ENCODE data around the gene SERAC1. TPM values are rescaled to one million over a fixed set of nuclear protein-coding genes. Genes with fewer than 3 reads are reported as not detected.
"Not testable (repeated sequence)": the region's sequence is repeated elsewhere in the genome, so short reads cannot be mapped to it uniquely, and the experiment has no call there.

The SERAC1 gene
- total RNA-seq, 1 donor from 2014 or later, result 6.5 TPM

DNA sequence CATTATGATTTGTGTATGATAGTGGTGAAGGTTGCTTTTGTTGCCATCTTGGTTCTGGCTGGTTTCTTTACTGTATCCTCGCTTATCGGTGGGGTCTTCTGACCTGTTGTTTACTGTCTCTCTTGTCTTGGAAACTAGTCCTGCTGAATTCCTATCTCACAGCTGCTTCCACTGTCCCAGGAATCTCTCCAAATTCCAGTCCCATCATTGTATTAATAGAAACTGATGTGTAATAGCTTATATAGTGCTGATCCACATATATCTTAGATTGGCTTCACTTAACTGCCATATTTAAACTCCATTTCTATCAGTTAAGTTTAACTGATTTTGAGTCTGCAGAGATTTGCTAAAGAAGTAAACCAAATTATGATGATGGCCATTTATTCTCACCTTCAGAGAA, 6.0 kb upstream of the SERAC1 start:
- DNase-seq, result no peak

DNA sequence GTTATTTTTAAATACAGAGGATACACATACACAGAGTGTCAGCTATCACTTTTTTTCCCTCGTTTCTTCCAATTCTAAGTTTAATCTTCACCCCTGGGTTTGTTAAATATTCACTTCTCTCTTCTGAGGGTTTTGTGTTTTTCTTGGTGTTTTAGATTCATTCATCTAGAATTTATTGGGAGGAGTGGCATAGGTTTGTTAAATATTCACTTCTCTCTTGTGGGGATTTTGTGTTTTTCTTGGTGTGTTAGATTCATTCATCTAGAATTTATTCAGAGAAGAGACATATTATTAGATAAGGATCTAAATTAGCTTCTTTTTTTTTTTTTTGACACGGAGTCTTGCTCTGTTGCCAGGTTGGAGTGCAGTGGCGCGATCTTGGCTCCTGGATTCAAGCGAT, 3.9 kb upstream of the SERAC1 start:
- no peak for DNase-seq

DNA sequence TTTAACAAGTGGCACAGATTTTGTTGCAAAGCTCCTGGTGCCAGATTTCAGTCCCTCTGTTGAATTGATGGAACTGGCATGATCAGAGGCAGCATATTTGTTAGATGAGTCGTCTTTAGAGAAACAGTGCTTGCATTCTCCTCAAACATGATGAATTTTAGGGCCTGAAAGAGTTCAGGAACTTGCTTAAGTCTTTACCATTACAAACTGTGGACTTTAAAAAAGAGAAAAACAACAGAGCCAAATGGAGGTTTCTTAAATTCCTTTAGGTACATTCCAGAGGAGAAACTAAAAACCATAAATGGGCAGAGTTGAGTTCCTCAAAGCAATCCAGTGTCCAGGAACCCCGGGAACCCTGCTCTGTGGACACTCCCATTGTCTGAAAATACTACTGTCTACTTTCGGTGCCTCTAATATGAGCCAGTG, 2.6 kb upstream of the SERAC1 start:
- no peak for DNase-seq

DNA sequence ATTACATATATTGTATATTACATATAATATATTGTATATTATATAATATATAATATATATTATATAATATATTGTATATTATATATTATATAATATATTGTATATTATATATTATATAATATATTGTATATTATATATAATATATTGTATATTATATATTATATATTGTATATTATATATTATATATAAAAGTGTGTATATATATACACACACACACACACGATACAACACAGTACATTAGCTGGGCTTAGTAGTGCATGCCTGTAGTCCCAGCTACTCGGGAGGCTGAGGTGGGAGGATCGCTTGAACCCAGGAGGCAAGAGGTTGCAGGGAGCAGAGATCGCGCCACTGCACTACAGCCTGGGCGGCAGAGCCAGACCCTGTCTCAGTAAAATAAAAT, 1.6 kb upstream of the SERAC1 start:
- not testable (repeated sequence) for DNase-seq

DNA sequence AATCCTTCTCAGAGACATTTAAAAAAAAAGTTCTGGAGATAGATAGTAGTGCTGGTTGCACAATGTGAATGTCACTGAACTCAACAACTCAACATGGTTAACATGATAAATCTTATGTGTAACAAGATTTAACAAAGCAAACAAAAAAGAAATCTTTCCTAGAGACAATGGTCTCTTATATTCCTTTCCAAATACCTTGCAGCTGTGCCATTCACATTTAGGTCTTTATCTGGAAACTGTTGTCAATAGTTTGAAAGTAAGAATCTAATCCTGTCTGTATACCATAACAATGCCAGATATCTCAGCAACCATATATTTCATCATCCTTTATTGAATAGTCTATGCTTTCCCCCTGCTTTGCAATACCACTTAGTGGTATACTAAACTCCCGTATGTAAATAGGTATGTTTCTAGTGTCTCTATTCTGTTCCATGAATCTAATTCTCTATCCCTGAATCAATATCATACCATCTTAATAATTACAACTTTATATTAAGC, 2.1 kb downstream of the SERAC1 start:
- no peak for DNase-seq

DNA sequence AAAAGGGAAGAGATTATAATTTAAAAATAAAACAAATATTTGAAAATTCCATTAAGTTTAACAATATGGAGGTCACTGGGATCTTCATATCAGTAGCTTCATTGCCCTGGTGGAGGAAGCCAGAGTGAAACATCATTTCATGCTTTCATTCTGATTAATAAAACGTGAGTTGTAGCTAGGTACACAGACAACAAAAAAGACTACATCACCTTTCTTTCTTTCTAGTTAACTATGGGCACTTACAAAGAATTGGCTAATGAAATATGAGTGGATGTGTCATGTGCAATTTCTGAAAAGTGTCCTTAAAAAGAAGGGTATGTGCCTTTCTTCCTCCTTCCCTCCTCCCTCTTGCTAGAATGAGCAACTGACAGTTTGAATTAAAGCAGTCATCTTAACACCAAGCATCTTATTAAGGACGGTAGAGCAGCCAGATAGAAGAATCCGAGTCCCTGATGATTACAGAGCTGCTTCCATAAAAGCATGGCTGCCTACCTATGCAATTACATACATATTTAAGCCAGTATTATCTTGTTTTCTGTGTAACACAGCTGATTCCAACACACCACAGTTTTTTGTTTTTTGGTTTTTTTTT, 3.4 kb downstream of the SERAC1 start:
- DNase-seq, result no peak

DNA sequence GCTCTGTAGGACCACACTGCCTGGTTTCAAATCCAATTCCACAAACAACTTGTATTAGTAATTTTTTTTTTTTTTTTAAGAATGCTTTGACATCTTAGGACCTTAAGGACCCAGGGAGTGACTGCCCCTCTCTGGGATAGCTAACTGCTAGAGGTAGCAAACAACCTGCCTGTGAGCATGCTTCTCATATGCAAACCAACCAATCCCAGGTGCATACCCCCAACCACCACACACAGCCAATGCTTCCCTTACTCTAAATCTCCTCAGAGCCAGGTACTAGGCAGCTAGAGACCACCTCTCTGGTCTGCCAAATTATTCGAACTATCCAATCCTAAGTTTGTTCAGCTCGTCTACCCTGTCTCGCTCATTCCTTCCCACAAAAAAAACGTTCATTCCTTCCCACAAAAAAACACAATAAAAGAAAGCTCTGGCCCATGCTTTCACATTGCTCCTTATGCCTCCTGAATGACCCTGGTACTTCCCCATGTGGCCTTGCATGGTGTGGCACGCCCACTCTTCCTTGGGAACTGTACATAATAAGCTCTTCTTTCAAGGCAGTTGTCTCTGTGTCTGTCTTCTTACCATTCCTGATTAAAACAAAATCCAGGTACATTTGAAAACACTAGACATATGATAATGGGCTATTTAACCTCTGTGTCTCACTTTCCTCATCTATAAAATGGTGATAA, 6.4 kb downstream of the SERAC1 start:
- no peak for DNase-seq

DNA sequence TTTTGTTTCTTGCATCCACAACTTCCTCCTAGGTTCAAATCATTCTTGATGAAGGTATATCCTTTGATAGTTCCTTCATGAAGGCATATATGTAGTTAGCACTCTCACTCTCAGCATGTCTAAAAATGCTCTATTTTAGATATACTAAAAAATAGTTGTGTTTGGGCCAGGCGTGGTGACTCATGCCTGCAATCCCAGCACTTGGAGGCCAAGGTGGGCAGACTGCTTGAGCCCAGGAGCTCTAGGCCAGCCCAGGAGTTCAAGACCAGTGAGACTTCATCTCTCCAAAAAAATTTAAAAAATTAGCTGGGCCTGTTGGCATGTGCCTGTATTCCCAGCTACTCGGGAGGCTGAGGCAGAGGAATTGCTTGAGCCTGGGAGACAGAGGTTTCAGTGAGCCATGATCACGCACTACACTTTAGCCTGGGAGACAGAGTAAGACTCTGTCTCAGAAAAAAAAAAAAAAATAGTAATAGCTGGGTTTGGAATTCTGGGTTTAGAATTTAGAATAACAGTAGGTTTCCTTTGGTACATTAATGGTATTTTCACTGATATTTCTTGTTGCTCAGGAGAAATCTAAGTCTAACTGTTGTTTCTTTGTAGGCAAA, 7.0 kb downstream of the SERAC1 start:
- DNase-seq, result no peak

DNA sequence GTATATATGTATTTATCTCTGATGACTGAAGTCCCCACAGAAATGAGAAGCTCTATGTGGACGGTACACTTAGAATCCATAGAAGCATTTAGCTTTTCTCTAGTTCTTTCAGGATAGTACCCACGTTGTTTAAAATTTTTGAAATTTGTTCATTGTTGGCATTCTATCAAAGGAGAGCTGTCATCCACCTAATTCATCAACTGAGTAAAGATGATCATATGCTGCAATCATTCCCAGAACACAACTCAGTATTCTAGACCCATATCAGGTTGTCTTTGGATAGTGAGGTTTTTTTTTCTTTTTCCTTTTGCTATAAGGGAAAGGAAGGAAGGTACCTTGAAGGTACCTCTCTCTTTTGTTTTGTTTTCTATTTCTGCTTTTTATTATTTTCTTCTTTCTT, 9.3 kb downstream of the SERAC1 start:
- no peak for DNase-seq

DNA sequence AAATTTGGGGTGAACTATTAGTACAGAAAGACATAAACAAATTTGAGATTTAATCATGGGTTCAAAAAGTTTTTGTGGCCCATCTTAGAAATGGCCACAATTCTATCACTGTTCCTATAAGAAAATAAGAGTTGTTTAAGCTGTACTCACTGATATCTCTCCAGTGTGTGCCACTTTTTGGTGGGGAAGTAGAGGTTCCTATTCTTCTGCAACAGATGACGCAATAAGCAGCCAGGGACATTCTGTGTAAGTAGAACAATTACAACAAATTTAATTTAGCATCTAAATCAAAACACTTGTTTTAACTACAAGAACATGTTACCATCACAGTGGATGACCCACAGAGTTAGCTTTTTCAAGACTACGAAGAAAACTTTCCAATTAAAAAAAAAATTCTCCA, 9.9 kb downstream of the SERAC1 start:
- no peak for DNase-seq

DNA sequence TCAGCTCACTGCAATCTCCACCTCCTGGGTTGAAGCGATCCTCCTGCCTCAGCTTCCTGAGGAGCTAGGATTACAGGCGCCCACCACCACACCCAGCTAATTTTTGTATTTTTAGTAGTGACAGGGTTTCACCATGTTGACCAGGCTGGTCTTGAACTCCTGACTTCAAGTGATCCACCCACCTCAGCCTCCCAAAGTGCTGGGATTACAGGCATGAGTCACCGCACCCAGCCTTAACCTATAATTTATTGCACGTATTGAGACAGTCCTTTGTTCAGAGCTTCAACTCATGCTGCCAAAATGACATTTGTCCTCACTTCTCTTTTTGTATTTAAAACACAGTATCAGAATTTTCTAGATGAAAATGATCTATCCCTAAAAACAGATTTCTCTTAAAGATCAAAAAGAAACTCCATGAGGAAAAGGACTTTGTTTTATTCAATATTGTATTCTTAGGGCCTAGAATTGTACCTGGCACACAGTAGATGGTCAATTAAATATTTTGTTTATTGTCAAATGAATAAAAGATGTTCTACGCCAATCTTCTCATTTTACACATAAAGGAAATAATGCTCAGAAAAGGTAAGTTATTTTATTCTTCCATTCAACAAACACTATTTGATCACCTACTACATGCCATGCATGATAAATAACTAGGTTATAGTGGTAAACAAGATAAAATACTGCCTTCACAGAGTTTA, 10.8 kb downstream of the SERAC1 start:
- no peak for DNase-seq

DNA sequence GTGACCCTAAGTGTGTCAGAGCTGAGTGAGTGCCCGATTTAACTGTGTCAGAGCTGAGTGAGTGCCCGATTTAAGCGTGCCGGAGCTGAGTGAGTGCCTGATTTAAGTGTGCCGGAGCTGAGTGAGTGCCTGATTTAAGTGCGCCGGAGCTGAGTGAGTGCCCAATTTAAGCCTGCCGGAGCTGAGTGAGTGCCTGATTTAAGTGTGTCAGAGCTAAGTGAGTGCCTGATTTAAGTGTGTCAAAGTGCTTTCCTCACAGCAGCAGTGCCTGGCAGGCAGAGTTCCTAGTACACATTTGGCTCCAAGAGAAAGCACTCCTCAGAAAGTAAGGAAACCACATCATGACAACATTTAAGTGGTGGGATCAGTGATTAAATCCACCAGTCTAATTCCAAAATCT, 13.2 kb downstream of the SERAC1 start:
- DNase-seq, result no peak

DNA sequence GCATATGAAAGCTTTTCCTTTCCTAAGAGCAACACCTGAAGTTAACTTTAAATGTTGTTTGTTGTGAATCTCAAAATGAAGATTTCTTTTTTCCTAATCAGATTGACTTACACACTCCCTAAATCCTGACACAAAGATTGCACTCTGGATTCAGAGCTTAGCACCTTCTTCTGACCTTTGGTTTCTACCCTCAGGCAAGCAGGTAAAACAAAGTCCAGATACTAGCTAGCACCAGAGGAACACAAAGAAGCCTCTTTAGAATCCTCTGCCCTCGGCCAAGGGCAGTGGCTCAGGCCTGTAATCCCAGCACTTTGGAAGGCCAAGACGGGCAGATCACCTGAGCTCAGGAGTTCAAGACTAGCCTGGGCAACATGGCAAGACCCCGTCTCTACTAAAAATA, 14.5 kb downstream of the SERAC1 start:
- no peak for DNase-seq

DNA sequence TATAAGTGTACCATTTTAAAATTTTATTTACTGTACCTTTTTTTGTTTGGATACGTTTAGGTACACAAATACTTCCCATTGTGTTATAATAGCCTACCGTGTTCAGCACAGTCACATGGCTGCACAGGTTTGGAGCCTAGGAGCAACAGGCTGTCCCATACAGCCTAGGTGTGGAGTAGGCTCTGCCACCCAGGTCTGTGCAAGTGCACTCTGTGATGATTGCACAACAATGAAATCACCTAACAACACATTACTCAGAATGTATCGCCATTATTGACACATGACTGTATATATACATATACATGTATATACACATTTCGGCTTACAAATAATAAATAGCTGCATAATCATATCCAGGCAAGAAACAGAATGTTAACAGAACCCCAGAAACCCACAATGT, 15.4 kb downstream of the SERAC1 start:
- DNase-seq, result no peak

DNA sequence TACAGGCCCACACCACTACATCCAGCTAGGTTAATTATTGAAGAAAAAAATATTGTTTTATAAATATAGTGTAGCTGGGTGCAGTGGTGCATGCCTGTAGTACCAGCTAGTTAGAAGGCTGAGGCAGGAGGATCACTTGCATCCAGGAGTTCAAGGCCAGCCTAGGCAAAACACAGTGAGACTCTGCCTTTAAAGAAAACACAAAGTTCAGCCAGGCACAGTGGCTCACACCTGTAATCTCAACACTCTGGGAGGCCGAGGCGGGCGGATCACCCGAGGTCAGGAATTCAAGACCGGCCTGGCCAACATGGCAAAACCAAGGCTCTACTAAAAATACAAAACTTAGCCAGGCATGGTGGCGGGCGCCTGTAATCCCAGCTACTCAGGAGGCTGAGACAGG, 16.0 kb downstream of the SERAC1 start:
- not testable (repeated sequence) for DNase-seq

DNA sequence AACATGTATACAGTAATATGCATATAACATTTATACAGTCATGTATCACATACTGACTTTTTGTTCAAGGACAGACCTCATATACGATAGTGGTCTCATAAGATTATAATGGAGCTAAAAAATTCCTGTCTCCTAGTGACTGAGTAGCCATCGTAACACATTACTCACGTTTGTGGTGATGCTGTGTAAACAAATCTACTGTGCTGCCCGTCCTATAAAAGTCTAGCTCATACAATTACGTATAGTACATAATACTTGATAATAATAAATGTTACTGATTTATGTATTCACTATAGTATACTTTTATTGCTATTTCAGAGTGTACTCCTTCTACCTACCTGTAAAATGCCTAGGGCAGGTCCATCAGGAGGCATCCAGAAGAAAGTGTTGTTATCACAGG, 17.4 kb downstream of the SERAC1 start:
- no peak for DNase-seq

DNA sequence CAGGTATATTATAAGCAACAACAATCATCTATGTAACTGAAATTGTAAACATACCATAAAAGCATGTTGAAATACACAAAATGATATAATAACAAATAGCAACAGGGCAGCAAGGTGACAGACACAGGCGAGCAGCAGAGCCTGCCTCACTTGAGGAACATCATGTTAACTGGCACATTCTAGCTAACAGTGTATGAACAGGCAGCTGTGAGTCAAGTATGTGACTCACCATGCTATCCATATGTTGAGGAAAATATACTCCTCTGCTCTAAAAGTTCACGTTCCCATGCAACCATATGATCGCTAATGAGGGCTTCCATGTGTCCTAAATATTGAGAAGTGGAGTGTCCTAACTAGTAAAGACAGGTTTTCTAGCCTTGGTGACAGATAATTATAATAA, 18.4 kb downstream of the SERAC1 start:
- no peak for DNase-seq

DNA sequence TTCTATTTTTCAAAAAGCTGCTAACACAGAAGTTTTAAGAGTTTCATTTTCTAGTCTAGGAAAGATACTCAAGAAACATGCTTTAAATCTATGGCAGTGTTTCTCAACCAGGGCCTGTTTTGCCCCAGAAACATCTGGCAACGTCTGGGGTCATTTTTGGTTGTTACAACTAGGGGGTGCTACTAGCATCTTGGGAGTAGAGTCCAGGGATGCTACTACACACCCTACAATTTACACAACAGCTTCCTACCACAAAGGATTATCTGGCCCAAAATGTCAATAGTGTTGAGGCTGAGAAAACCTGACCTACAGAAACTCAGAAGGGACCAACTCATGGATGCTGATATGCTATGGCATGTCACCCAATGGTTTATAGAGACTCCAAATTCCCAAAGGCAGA, 24.4 kb downstream of the SERAC1 start:
- no peak for DNase-seq

DNA sequence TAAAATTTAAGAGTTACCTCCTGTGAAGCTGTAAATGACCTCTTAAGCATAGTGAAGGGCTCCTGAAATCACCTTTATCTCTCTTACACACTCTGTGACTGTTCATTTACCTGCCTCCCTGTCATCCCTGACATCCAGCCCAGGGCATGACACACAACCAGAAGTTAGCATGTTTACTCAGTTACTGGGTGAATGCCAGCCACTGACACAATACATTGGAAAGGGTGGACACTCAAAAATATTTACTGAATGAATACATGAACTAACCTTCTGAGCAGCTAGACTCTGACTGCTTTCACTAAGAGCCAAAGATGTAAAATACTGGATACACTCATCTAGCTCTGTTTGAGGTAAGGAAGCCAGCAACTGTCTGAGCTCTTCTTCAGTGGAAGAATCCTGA, 25.3 kb downstream of the SERAC1 start:
- no peak for DNase-seq

DNA sequence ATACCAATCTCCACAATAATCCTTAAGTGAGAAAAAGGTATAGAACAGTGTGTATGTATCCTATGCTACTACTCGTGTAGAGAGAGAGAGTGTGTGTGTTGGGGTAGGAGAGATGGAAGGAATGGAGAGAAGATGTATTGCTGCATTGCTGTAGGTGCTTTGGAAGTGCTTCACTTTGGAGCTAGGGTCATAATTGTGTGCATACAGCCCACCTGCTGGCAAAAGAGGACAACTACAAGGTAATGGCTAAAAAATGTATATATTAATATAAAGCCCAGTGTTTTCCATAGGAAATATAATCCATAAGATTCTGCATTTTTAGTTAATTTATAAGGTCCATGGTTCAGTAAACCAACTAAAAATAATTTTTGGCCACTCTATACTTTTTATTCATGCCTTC, 36.1 kb downstream of the SERAC1 start:
- no peak for DNase-seq

DNA sequence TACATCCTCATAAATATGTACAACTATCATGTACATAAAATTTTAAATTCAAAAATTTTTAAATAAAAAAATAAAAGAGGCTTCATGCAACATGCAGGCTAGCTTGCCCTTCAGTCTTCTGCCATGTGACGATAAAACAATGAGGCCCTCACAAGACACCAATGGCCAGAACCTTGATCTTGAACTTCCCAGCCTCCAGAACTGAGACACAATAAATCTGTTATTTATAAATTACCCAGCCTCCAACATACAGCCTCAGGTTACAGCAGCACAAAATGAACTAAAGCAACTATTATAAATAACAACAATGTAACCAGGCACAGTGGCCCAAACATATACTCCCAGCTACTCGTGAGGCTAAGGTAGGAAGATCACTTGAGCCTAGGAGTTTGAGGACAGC, 42.8 kb downstream of the SERAC1 start:
- DNase-seq, result no peak

DNA sequence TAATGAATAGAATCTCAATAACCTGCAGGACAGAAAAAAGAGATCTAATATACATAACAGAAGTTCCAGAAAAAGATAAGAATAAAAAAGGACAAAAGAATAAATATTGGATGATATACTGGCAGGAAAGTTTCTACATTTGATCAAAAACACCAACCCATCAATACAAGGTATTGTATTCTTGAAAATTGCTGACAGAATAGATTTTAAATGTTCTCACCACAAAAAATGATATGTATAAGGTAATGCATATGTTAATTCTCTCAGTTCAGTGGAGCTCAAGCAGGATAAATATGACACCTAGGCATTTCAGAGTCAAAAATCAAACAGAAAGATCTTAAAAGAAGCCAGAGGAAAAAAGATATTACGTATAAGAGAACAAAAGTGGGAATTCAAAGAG, 43.8 kb downstream of the SERAC1 start:
- no peak for DNase-seq

DNA sequence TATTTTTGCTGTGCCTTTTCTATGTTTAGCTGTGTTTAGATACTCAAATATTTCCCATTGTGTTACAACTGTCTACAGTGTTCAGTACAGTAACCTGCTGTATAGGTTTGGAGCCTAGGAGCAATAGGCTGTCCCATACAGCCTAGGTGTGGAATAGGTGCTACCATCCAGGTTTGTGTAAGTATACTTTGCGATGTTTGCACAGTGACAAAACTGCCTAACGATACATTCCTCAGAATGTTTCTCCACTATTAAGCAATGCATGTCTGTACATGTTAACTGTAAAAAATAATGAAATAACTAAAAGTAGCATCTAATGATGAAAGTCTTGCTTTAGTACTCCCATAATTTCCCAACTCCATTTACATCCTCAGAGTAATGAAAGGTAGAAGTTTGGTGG, 46.0 kb downstream of the SERAC1 start:
- no peak for DNase-seq
